GM18909 (cell line): Measurements from ENCODE around the gene PNN.
A peak's percentile ranks its signal among the peaks of the same experiment; 100 is the strongest.
"Not testable (repeated sequence)": the region's sequence is repeated elsewhere in the genome, so short reads cannot be mapped to it uniquely, and the experiment has no call there.

Source experiments
- ATAC-seq: cut with Tn5 transposase; IDR thresholded peaks from one replicate; pipeline ENCODE4 v1.9.1; 2021; ENCODE audit warnings: mild to moderate bottlenecking; ENCODE audit not compliant: unreplicated experiment, poor library complexity

PNN gene

DNA sequence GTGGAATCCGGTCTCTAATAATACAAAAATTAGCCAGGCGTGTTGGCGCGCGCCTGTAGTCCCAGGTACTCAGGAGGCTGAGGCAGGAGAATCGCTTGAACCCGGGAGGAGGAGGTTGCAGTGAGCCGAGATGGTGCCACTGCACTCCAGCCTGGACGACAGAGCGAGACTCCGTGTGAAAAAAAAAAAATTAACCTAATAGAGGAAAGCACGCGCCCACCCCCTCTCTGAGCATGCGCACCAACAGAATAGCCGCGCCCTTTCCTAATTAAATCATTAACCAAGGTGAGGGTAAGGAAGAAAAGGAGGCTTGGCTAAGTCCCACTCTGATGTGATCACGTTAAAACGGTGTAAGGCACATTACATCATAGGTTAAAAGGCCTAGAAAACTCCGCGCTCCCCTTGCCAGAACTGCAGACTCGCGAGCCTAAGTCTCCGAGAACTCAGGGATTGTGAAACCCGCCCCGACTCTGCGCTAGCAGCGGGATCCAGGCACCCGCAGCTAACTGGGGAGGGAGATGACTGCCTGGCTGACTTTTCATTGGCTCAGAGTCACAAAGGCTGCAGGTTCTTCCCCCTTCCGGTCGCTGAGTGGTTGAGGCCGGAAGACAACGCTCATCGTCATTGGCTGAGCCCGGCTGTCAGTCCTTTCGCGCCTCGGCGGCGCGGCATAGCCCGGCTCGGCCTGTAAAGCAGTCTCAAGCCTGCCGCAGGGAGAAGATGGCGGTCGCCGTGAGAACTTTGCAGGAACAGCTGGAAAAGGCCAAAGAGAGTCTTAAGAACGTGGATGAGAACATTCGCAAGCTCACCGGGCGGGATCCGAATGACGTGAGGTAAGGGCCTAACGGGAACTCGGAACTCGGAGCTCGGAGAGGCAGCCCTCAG is at the start of gene PNN:
Gene PNN, plus strand, starts transcription at position 695 of the 885 bp plus-strand sequence. Its CDS starts 26 bp downstream, at position 721.
- ATAC-seq: peak; percentile 92

DNA sequence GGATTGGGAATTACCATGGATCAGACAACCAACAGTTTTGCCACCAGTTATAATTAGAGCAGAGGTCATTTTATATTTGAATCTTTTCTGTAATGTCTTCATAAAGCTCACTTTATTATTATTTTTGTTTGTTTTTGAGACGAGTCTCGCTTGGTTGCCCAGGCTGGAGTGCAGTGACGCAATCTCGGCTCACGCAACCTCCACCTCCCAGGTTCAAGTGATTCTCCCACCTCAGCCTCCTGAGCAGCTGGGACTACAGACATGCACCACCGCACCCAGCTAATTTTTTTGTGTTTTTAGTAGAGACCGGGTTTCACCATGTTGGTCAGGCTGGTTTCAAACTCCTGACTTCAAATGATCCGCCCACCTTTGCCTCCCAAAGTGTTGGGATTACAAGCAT is 37.2 kb upstream of the PNN start:
- not testable (repeated sequence) for ATAC-seq

DNA sequence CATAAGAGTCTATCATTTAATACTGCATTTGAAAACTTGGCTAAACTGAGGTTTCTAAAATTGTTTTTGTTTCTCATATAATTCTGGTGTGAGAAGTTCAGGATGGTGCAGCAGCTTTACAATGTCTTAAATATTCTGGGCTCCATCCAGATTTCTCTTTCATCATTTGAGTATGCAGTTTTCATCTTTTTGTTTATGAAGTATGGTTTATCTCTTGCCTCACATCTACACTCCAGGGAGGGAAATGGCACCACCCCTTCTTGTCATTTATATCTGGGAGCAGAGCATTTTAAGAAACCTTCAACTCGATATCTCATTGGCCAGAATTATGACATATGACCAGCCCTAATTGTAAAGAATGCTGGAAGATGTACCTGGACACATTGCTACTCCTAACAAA is 36.6 kb upstream of the PNN start:
- no peak for ATAC-seq

DNA sequence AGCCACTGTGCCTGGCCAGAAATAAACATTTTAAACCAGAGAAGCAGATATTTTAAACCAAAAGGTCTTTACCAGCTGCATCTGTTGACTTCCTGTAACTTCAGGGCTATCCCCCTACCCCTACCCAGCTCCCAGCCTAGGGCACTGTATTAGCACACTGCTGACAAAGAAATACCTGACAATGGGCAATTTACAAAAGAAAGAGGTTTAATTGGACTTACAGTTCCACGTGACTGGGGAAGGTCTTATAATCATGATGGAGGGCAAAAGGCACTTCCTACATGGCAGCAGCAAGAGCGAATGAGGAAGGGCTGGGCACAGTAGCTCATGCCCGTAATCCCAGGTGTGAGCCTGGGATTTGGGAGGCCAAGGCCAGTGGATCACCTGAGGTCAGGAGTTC is 34.9 kb upstream of the PNN start:
- no peak for ATAC-seq

DNA sequence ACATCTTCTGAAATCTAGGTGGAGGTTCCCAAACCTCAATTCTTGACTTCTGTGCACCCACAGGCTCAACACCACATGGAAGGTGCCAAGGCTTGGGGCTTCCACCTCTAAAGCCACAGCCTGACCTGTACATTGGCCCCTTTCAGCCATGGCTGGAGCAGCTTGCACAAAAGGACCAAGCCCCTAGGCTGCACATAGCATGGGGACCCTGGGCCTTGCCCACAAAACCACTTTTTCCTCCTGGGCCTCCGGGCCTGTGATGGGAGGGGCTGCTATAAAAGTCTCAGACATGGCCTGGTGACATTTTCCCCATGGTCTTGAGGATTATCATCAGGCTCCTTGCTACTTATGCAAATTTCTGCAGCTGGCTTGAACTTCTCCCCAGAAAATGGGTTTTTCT is 33.4 kb upstream of the PNN start:
- ATAC-seq: not testable (repeated sequence)

DNA sequence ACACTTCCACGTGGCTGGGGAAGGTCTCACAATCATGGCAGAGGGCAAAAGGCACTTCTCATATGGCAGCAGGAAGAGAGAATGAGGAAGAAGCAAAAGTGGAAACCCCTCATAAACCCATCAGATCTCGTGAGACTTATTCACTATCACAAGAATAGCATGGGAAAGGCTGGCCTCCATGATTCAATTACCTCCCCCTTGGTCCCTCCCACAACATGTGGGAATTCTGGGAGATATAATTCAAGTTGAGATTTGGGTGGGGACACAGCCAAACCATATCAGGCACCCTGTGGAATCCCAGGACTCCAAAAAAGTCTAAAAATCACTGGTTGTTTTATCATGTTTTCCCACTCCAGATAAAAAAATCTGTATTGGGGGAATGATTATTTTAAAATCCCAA is 31.8 kb upstream of the PNN start:
- ATAC-seq: not testable (repeated sequence)

DNA sequence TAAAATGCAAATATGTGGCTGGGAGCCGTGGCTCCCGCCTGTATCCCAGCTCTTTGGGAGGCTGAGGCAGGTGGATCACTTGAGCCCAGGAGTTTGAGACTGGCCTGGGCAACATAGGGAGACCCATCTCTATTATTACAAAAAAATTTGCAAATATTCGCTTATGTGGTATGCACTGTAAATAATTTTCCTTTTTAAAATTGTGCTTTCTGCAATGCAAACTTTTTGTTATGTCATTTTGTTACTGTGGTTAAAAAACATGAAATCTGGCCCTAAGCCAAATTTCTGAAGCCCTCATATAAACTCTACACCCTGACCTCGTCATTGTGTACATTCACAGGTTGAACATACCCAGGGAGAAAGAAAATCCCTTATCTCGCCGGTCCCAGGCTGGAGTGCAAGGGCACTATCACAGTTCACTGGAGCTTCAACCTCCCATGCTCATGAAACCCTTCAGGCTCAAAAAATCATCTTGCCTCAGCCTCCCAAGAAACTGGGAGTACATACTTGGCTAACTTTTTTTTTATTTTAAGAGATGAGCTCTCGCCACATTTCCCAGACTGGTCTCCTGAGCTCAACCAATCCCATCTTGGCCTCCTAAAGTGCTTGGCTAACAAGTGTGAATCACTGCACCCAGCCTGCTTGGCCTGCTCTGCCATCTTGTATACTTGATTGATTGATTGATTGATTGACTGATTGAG is 29.6 kb upstream of the PNN start:
- no peak for ATAC-seq

DNA sequence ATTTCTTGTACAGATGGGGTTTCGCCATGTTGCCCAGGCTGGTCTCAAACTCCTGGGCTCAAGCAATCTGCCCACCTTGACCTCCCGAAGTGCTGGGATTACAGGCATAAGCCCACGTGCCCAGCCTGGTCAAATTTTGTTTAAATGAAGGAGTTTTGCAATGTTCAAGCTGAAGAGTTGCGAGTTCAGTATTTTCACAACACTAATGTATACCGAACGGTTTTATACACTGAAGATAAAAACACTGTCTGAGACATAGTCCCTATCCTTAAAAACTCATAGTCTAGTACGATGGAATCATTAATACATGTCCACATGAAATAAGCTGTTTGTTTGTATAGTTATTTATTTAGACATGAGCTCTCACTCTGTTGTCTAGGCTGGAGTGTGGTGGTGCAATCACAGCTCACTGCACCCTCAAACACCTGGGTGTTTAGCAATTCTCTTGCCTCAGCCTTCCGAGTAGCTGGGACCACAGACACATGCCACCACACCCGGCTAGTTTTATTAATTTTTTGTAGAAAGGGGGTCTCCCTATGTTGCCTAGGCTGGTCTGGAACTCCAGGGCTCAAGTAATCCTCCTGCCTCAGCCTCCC is 20.4 kb upstream of the PNN start:
- no peak for ATAC-seq

DNA sequence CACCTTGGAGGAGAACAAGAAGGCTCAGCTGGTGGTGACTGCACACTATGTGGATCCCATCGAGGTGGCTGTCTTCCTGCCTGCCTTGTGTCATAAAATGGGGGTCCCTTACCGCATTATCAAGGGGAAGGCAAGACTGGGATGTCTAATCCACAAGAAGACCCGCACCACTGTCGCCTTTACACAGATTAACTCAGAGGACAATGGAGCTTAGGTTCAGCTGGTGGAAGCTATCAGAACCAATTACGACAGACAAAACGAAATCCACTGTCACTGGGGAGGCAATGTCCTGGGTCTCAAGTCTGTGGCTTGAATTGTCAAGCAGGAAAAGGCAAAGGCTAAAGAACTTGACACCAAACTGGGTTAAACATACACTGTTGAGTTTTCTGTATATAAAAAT is 17.6 kb upstream of the PNN start:
- no peak for ATAC-seq

DNA sequence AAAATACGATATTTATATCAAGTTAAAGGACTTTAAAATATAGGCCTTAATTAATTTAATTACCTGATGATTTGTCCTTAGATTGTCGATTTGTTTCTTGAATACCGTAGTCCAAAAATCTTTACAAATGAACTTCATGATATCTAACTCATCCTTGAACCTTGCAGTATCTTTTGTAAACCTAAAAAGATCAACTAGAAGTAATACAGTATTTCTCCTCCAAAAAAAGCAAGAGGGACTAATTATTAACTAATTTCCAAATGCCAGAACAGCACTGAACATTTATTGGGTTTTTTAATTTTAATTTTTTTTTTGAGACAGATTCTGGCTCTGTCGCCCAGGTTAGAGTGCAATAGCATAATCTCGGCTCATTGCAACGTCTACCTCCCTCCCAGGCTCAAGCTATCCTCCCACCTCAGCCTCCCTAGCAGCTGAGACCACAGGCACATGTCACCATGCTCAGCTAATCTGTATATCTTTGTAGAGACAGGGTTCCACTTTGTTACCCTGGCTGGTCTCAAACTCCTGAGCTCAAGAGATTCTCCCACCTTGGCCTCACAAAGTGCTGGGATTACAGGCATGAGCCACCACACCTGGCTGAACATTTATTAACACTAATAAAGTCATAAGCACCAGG is 16.7 kb upstream of the PNN start:
- ATAC-seq: no peak

DNA sequence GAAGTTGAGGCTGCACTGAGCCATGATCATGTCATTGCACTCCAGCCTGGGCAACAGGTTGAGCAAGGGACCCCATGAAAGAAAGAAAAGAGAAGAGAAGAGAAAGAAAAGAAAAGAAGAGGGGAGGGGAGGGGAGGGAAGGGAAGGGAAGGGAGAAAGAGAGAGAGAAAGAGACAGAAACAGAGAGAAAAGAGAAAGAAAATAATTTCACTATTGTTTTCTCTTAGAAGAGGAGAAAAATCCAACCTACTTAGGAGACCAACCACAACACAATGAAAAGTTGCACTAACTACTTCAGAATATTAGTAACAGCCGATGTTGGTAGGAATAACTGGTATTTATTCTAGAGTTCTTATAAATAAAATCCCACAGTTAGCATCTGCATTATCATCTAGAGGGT is 14.6 kb upstream of the PNN start:
- no peak for ATAC-seq

DNA sequence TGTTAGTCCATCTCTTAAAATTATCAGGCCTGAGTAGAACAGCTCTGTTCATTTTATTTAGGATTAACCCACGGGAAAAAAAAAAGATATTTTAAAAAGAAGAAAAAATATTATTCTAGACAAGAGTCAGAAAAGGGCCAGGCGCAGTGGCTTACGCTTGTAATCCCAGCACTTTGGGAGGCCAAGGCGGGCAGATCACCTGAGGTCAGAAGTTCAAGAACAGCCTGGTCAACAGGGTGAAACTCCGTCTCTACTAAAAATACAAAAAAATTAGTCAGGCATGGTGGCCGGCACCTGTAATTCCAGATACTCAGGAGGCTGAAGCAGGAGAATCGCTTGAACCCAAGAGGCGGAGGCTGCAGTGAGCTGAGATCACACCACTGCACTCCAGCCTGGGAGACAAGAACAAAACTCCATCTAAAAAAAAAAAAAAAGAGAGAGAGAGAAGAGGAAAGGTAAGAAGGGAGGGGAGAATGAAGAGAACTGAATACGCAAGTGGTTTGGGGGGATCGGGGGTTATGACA is 7.2 kb upstream of the PNN start:
- not testable (repeated sequence) for ATAC-seq

DNA sequence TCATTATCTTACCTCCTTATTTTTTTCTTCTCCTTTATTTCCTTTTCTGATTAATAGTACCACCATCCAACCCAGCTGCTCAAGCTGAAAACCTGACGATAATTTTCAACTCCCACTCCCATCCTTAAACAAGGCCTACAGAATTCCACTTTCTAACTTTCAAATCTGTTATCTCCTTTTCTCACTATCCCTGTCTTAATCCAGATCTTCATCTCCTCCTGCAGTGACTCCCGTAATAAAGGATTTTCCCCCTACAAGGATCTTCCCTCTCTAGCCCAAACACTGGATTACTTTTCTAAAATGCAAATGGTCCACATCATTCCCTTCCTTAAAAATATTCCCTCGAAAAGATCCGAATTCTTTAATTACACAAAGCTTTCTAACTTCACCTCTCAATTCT is 6.5 kb upstream of the PNN start:
- ATAC-seq: no peak

DNA sequence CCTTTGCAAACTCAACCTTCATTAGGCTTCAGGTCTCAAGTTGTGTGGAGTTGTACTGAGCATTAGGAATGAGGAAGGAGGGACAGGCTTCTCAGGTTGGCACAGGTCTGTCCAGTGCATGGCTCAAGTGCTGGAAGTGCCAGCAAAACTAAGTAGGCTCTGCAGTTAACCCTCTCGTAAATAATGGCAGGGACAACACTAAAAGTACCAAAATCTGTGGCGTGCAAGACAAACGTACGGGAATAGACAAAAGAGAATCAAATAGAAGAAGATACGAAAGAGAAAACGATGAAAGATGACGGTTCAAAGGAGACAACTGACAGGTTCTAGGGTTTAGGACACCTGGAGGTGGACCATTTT is 5.5 kb upstream of the PNN start:
- ATAC-seq: peak; percentile 7

DNA sequence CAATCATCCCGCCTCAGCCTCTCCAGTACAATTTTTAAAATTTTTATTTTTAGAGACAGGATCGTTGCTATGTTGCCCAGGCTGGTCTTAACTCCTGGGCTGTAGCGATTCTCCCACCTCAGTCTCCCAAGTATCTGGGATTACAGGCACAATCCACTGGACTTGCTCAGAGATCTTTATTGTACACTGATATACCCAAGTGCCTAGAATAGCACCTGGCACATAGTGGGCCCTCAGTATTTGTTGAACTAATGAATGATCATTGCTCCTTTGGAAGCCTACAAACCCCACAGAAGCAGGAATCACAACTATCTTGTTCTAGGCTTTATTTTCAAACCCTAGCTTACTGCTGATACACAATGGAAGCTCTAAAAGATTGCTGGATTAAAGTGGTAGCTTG is 1.9 kb upstream of the PNN start:
- no peak for ATAC-seq

DNA sequence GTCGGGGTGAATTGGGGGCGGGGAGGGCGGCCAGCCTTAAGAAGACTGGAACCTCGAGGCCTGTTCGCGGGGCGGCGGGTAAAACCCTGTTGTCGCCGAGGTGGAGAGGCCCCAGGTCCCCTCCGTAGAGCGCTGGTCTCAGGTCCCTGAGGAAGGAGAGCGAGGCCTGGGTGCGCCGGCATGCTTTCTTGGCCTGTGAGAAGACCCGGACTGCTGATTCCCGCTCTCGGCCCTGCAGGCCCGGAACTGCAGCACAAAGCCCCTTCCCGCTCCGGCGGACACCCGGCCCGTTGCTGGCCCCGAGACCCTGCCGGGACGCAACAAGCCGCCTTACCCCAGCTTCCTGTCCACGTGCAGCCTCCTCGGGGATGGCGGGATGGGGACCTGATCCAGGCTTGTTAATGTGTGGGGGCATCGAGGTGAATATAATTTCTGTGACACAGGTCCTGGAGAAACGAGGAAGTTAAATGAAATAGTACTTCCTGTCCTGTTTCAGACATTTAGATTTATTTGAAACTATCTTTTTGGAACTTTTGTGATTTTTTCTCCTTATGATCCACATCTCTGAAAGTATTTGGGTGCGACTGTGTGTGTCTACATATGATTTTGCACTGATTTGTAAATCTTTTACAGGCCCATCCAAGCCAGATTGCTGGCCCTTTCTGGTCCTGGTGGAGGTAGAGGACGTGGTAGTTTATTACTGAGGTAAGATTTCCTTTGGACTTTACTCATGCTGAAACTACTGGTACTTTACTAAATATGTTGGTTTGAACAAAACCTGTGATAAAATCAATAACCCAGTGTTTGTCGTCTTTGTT is 600 bp downstream of the PNN start:
- ATAC-seq: peak; percentile 11

DNA sequence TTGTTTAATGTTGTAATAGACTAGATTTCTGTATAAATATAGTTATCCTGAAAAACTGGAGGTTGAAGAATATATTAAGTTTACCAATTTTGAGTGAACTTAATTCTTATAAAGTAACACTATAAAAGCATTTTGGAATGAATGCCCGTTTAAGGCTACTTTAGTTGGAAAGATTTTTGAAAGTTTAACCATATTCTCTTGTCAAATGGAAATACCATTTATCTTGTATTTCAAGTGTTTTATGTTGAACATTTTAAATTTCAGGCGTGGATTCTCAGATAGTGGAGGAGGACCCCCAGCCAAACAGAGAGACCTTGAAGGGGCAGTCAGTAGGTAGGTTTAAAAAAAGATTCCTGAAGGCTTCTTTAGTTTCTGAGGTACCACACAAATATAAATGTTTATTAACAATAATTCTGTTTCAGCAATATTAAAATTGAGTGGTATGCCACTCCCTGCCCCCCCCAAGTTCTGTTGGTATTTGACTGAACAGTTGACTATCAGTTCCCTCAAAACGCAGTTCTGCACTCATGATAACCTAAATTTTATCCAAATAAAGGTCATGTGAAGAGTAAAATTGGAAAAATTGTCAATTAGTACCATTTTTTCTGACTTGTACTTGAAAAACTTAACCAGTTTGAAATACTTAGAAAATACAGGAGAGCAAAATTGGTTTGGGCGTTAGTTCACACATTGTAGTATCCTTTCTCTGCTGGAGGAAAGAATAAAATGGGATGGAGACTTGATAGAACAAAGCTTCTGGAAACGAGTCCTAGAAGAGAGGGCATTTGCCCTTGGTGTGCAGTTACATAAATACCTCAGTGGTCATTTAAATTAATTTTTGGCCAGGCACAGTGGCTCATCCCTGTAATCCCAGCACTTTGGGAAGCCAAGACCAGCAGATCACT is 1.5 kb downstream of the PNN start:
- no peak for ATAC-seq

DNA sequence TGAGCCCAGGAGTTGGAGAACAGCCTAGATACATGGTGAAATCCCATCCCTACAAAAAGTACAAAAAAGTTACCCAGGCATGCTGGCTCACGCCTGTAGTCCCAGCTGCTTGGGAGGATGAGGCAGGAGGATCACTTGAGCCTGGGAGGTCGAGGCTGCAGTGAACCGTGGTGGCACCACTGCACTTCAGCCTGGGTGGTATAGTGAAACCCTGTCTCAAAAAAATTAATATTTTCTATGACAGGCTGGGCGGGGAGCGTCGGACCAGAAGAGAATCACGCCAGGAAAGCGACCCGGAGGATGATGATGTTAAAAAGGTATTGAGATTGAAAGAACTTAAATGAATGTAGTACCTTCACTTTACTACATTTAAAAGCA is 2.1 kb downstream of the PNN start:
- ATAC-seq: no peak

DNA sequence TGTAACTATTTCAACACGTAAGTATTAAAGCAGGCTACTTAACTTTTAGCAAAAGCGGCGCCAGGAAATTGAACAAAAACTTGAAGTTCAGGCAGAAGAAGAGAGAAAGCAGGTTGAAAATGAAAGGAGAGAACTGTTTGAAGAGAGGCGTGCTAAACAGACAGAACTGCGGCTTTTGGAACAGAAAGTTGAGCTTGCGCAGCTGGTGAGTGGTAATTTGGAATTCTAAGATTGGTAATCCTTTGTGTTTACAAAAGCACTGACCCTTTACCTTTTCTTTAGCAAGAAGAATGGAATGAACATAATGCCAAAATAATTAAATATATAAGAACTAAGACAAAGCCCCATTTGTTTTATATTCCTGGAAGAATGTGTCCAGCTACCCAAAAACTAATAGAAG is 4.0 kb downstream of the PNN start:
- no peak for ATAC-seq
